HG03457 (cell line): ENCODE results near the gene MESP1.

Experiments used
- ATAC-seq: cut with Tn5 transposase; IDR thresholded peaks from one replicate; pipeline ENCODE4 v1.9.1; 2021; ENCODE audit warnings: moderate number of reproducible peaks; ENCODE audit not compliant: unreplicated experiment

The MESP1 gene

DNA sequence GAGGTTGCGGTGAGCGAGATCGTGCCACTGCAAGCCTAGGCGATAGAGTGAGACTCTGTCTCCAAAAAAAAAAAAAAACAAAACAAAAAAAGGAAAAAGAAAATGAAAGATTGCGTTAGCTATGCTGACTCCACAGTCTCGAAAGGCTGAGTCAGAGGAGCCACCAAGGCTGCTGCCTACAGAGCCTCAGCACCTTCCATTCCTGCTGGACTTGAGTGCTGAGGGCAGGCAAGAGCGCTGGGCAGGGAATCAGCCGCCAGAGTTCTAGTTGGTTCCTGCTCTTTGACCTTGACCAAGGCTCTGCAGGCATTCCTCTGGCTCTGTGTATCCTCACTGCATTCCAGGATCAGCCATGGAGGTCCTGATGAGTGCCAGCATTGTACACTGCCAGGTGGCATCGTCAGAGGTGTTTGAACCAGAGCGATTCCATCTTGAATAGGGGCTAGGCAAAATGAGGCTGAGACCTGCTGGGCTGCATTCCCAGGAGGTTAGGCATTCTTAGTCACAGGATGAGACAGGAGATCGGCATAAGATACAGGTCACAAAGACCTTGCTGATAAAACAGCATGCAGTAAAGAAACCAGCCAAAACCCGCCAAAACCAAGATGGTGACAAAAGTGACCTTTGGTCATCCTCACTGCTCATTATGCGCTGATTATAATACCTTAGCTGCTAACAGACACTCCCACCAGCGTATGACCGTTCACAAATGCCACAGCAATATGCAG, 31.0 kb upstream of the MESP1 start:
- no peak for ATAC-seq

DNA sequence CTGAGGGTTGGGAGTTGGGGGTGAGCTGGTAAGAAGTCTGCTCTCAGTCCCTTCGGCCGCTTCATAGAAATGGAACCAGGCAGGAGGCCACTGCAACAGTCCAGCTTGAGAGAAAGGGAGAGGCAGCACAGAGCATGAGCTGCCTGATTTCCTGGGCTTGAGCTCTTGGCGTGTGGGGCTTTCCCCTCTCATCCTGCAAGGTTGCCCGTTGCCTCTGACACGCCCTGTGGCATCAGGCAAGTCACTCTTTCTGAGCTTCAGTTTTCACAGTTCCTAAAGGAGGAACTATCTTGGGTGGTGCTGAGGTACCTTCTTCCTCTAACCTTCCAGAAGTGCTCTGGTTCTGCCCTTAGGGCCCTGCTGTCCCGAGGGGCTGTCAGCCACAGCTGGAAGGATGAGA, 30.0 kb upstream of the MESP1 start:
- ATAC-seq, result no peak

DNA sequence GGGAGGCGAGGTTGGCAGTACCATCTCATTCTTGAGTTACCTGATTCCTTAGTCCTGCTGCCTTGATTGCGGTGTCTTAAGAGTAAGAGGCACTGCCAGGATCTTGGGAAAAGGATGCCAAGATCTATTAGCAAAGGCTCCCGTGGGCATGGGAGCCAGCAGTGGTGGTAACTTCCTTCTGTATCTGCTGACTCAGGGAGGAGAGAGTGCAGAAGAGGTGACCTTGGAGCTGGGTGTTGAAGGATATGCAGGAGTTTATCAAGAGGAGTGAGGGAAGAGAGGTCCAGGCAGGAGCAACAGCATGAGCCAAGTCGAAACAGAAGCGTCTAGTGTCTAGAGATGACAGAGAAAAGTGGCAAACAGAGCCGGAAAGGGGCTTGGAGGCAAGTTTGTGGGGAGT, 29.6 kb upstream of the MESP1 start:
- ATAC-seq, result no peak

DNA sequence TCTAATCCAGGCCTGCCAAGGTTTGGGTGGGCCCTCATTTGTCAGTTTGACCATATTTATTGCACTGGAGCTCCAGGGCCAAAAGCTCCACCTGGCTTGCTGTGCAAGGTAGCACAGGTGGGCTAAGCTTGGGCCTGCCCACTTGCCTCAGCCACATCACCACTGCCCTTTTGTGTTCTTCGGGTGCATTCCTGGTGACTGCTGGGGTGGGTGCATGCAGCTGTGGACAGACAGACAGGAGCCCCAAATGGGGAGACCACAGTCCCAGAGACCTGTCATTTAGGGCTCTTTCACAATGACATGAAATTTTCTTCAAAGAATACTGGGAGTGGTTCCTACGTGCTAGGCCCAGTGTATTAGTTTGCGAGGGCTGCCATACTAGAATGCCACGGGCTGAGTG, 27.8 kb upstream of the MESP1 start:
- no peak for ATAC-seq

DNA sequence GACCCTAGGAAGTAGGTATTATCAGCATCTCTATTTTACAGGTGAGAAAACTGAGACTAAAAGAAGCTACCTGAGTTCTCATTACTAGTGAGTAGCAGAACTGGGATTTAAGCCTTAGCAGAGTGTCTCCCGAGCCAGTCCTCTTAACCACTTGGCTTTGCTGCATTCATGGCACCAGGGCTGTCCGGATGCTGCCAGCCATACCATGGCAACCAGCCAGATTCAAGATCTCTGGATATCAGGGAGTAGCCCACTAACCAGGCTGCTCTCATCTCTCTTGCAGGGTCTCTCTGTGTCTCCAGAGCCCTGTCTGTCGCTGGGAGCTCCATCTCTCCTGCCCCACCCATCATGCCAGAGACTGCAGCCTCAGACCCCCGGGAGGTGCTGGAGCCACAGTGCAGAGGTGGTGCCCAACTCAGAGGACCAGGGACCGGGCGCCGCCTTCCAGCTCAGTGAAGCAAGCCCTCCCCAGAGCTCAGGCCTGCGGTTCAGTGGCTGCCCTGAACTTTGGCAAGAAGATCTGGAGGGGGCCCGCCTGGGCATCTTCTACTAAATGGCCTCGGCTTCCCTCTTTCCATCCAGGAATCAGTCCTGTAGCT, 26.8 kb upstream of the MESP1 start:
- ATAC-seq, result no peak

DNA sequence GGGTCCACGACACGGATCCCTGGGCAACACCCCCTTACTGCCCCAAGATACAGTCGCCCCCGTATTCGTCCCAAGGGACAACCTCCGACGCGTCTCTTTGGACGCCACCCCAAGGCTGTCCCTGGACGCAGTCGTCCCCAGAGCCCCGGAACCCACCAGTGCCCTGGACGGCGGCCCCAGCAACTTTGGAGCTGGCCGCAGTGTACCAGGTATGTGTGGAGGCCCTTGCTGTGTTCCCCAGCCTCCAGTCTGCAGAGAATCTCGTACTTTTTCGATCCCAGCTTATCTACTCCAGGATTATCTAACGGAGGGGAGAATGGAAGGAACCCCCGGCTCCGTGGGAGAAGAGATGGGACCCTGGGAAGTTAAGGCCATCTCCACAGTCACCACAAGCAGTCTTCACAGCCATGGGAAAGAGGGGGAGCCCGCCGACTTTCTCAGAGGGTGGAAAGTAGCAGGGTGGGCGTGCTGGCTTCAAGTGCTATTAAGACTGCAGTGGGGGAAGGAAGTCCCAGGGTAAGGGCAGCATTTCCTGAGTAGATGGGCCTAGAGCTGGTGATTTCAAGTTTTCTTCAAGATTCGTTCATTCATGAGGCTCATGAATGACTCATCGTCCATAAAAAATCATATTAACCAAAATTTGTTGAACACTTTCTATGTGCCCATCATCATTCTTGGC, 26.2 kb upstream of the MESP1 start:
- no peak for ATAC-seq

DNA sequence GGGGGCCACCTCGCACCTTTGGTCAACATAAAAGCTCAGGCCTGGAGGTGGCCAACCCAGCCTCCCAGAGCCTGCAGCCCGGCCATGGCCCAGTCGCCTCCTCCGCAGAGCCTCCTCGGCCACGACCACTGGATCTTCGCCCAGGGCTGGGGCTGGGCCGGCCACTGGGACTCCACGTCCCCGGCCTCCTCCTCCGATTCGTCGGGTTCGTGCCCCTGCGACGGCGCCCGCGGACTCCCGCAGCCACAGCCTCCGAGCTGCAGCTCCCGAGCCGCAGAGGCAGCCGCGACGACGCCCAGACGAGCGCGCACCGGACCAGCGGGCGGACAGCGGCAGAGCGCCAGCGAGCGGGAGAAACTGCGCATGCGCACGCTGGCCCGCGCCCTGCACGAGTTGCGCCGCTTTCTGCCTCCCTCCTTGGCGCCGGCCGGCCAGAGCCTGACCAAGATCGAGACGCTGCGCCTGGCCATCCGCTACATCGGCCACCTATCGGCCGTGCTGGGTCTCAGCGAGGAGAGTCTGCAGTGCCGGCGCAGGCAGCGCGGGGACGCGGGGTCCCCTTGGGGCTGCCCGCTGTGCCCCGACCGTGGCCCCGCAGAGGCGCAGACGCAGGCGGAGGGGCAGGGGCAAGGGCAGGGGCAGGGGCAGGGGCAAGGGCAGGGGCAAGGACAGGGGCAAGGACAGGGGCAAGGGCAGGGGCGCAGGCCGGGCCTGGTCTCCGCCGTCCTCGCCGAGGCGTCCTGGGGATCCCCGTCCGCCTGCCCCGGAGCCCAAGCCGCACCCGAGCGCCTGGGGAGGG, 25.4 kb upstream of the MESP1 start, which contains the start of gene MESP2:
Gene MESP2, plus strand, starts transcription at position 59 of the 799 bp plus-strand sequence. Its CDS starts 26 bp downstream, at position 85.
- no peak for ATAC-seq

DNA sequence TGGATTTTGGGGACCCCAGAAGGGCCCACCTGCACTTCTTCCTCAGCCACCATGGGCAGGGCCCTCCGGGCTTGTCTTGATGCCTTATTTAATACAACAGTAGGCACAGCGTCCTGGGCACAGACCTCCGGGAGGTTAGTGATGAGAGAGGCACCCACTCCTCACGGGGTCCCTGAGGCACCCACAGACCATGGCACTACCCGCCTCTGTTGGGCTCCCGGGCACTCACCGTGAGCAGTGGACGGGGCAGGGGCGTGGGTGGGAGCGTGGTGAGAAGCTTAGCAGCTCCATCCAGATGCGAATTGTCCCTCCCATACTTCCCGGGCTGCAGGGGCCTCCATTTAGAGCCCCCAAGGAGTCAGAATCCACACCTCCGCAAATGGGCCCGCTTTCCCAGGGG, 24.8 kb upstream of the MESP1 start:
- ATAC-seq, result no peak

DNA sequence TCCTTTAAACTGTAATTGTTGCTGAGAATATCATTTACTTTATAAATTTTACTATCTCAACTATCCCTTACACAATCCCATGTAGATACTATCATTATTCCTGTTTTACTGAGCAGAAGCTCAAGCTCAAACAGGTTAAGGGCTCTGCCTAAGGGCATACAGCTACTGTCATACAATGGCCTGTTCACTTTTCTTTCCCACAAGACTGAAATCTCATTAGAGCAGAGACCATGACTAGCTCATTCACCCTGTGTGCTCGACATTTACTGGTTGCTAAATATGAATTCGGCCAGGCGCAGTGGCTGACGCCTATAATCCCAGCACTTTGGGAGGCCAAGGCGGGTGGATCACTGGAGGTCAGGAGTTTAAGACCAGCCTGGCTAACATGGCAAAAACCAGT, 23.4 kb upstream of the MESP1 start:
- no peak for ATAC-seq

DNA sequence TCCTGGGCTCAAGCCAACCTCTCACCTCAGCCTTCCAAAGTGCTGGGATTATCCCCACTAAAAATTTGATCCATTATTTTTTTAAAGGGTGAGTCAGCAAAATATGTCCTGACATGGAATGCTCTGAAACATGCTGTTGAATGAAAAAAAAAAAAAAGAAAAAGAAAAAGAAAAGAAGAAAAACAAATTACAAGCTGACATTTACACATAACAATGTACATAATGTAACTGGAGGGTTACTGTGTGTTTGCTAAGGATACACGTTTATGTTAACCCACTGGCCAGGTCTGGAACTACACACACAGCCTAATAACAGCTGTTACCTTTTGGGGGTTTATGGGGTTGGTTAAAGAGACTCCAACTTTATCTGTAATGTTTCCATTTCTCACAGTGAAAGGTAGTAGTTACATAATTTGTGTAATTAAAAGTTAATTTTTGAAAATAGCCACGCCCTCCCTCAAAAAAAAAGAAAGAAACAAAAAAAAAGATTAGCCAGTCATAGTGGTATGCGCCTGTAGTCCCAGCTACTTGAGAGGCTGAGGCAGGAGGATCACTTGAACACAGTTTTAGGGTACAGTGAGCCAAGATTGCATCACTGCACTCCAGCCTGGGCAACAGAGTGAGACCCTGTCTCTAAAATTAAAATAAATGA, 22.0 kb upstream of the MESP1 start:
- no peak for ATAC-seq

DNA sequence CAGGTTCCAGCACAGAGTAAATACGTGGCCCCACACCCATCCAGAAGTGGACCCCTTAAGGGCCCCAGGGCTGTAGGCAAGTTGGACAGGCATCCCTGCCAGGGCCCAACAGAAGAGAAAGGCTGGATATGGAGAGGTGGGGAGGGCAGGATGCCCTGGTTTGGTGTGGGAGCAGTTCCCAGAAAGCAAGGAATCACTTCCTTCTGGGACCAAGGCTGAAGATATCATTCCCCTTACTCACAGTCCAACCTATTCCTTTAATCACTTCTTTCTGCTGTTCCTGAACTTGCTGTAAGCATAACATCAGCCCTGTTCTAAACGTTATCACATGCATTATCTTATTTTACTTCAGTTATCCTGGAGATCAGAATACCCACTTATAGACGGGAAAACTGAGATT, 19.0 kb upstream of the MESP1 start:
- no peak for ATAC-seq

DNA sequence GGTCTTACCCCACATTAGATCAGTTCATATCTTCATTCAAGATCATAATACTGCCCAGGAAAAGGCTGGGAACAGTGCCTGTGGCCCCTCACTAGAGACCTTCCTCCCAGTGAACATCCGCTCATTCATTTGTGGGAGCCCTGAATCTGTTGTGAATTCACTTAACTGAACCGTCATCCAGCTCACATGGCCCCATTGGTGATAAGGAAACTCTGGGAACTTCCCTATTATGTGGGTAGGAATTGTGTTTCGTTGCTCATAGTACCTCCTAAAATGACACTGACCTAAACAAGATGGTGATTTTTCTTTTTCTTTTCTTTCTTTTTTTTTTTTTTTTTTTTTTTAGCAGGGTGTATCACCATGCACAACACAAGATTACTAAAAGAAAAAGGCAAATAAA, 18.3 kb upstream of the MESP1 start:
- ATAC-seq, result no peak

DNA sequence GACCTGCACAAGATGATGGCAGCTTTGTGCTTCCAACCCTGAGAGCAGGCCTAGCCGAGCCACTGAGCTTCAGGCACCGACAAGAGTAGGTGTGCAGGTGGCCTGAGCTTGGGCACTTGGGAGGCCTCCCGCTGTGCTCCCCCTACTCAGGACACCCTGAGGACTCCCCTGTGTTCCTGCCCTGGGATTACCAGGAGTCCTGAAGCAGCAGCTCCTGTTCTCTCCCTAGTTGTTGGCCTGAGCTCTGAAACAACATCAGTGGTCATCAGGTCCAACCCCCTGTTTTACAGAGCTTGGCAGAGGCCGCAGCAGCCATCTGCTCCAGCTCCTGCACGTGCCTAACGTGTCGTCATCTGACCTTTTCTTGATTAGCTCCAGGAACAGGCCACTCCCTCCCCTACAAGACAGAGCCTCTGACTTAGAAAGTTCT, 17.0 kb upstream of the MESP1 start:
- ATAC-seq, result no peak

DNA sequence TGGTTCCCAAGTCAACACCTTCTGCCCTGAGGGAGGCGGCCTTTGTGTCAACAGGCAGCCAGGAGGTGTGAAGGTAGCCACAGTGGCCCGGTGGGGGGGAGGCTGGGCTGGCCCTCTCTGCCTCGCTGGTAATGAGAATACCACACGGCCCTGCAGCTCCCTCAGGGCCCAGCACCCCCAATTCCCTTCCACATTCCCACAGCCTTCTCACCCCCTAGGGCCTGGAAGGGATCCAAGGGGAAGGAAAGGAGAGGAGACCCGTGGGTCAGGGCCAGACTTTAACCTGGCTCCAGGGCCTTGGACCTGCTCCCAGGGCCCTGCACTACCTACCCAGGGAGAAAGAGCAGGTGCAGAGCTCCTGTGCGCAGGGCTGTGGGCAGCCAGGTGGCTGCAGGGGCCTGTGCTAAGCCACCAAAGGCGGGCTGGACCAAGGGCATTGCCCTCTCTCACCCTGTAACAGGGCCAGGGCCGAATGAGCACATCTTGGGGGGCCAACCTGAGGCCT, 16.4 kb upstream of the MESP1 start:
- no peak for ATAC-seq

DNA sequence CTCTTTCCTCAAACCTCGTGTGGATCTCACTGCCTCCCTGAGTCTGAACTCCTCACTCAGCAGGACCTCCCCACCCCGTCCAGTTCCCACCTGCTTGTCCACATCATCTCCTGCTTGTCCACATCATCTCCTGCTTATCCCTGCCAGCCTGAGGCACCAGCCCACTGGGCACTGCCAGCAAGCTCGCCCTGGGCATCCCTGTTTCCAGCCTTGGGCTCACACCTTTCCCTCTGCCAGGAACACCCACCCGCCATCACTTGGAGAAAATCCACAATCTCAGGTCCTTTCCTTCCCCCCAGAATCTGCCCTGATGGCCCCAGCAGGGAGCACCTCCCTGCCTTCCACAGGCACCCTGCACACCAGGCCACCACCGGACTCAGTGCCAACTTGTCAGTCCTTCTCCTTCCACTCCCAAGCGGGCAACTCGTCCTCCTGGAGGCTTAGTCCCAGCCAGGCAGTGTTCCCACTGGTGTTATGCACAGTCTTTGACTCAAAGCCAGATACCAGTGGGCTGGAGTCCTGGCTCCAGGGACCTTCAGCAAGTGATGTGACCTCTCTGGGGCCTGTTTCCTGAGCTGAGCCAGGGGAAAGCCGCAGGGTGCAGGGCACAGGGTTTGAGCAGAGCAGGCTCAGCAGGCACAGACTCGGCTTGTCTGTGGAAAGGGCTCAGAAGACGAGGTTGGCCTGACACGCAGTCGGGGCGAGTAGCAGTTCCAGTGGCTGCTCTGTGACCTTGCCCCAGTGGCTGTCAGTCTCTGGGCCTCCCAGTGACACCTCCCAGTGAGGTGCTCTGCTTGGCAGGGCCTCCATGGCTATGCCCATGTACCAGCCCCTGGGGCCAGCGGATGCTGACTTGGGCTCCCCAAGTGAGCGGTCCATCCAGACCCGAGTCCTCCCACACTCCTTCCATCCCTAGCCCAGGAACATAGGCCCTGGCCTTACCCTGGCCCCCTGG, 15.6 kb upstream of the MESP1 start:
- ATAC-seq, result no peak

DNA sequence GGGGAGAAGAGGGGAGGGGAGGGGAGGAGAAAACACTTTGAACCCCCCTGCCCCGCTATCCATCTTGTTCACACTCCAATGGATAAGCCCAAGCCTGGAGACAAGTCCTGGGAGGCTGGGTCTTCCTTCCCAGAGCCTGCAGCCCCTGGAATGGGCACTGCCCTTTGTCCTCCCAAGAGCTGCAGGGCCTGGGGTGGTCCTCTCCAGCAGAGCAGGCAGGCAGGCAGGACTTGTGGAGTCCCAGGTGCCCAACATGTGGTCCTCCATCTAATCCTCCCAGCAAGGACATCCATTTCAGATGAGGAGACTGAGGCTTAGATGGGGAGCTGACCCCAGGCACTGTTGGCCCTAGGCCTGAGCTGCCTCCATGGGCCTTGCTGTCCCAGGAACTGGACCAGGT, 14.6 kb upstream of the MESP1 start:
- ATAC-seq, result no peak

DNA sequence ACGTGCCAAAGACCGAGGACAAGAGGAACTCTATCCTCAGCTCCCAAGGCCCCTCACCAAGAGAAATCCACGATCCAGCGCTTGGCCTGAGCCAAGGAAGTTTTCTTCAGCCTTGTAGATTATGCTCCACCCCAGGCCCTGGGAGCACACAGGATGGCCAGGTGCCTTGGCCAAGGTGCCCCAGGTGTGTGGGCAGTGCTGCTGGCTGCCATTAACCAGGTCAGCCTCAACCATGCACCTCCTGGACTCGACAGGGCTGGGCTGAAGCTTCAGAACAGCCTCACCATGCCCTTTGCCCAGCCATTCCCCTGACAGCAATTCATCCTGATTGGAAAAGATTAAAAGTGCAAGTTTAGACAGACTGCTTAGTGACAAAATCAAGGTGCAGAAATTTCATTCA, 10.9 kb upstream of the MESP1 start:
- ATAC-seq, result no peak

DNA sequence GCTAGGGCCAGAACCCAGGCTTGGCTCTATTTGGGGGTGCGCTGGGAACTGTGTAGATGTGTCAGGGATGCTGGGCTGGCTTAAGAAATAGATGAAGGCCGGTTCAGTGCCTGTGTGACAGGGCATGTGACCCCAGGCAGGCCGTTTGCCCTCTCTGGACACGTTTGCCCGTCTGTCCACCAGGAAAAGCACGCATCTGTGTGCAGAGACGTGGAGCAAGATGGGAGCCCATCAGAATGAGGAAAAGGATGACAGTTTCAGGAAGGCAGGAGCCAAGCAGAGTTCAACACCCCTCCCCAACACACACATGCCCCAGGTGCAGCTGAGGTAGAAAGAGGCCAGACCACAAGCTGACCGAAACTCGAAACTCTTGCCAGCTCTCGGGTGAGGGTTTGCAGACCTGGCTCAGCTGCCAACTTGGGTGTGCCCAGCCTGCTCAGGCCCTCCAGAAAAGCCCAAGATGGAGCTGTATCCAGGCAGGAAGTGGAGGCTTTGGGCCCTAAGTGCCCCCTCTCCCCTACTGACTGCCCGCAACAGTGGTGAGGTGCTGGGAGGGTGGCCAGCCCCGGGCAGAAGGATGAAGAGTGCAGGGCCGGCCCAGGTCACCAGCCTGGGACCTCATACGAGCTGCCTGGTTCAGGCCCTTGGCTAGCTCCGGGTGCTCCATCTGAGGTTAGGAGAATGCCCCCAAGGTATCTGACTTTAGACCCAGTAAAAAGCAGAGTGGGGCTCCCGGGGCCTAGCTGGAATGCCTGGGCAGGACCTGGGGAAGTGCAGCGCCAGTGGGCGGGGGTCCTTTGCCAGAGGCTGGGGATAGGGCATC, 10.2 kb upstream of the MESP1 start:
- no peak for ATAC-seq
